ENCODE data around the gene ADARB2.

The ADARB2 gene

GRCh38 chr10:1712944-1713671, 24.2 kb downstream of the ADARB2 start:
- in situ Hi-C loops (cut with MboI; ENCODE audit: low pct_unique_long_range_greater_than_20kb, low sequenced_read_pairs, unreplicated experiment), result no loop called here
- TF ChIP-seq CTCF (IDR thresholded peaks at IDR 0.05; ENCODE audit: extremely low read depth, insufficient read depth, missing control alignments), result no peak
- no peak for DNase-seq (ENCODE audit: low spot score)

GRCh38 chr10:1712314-1712713, 25.0 kb downstream of the ADARB2 start:
- in situ Hi-C loops (cut with MboI; ENCODE audit: low pct_unique_long_range_greater_than_20kb, low sequenced_read_pairs, unreplicated experiment), result no loop called here
- DNase-seq (ENCODE audit: low spot score), result no peak
- no peak for TF ChIP-seq CTCF (IDR thresholded peaks at IDR 0.05; ENCODE audit: extremely low read depth, insufficient read depth, missing control alignments)

- no peak for TF ChIP-seq CTCF (IDR thresholded peaks at IDR 0.05; ENCODE audit: extremely low read depth, insufficient read depth, missing control alignments)
- in situ Hi-C loops (cut with MboI; ENCODE audit: low pct_unique_long_range_greater_than_20kb, low sequenced_read_pairs, unreplicated experiment), result no loop called here
These were observed 28.2 kb downstream of the ADARB2 start for GRCh38 chr10:1709161-1709560.

GRCh38 chr10:1708746-1709145, 28.6 kb downstream of the ADARB2 start:
- TF ChIP-seq CTCF (IDR thresholded peaks at IDR 0.05; ENCODE audit: extremely low read depth, insufficient read depth, missing control alignments), result no peak
- in situ Hi-C loops (cut with MboI; ENCODE audit: low pct_unique_long_range_greater_than_20kb, low sequenced_read_pairs, unreplicated experiment), result no loop called here

More at GRCh38 chr10:1709161-1709560, 28.2 kb downstream of the ADARB2 start:
- DNase-seq (ENCODE audit: low spot score), result no peak

GRCh38 chr10:1706711-1707110, 30.6 kb downstream of the ADARB2 start:
- DNase-seq (ENCODE audit: low spot score), result no peak
- no peak for TF ChIP-seq CTCF (IDR thresholded peaks at IDR 0.05; ENCODE audit: extremely low read depth, insufficient read depth, missing control alignments)
- in situ Hi-C loops (cut with MboI; ENCODE audit: low pct_unique_long_range_greater_than_20kb, low sequenced_read_pairs, unreplicated experiment), result no loop called here

More at GRCh38 chr10:1708746-1709145, 28.6 kb downstream of the ADARB2 start:
- DNase-seq (ENCODE audit: low spot score), result no peak

GRCh38 chr10:1706256-1706655, 31.1 kb downstream of the ADARB2 start:
- DNase-seq (ENCODE audit: low spot score), result no peak
- no peak for TF ChIP-seq CTCF (IDR thresholded peaks at IDR 0.05; ENCODE audit: extremely low read depth, insufficient read depth, missing control alignments)
- in situ Hi-C loops (cut with MboI; ENCODE audit: low pct_unique_long_range_greater_than_20kb, low sequenced_read_pairs, unreplicated experiment), result no loop called here
